ENCODE results near the gene CDK5R2.
A peak's percentile ranks its signal among the peaks of the same experiment; 100 is the strongest.

DNA sequence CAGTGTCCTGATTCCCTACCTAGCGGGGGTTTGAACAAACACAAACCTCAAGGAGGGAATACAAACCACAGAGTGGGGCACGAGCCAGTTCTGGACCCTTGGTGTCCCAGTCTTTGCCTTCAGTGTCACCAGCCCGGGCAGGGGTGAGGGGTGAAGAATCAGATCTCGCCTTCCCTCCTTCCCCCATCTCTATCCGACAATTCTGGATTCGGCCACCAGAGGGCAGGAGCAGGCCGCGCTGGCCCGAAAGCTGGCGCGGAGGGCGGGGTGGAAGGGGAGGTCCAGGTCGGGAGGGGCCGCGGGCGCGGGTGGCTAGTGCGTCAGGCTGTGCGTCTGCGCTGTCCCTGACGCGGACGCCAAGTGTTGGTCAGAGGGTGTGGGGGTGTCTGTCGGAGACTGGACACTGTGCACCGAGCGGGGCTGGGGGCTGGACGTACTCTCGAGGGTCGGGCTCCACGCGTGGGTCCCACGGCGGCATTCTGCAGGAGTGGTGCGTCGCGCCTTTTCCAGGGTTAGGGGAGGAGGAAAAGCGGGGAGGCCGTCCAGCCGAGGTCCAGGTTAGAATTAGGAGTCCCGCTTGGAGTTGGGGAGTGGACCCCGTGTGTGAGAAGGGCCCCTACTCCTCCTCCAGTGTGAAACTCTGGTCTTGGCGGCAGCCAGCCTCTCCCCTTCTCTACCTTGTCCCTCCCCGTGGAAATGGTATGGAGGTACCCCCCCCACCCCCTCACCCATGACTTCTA lies 36.7 kb downstream of the CDK5R2 start:
- TF ChIP-seq, protein P1, sequence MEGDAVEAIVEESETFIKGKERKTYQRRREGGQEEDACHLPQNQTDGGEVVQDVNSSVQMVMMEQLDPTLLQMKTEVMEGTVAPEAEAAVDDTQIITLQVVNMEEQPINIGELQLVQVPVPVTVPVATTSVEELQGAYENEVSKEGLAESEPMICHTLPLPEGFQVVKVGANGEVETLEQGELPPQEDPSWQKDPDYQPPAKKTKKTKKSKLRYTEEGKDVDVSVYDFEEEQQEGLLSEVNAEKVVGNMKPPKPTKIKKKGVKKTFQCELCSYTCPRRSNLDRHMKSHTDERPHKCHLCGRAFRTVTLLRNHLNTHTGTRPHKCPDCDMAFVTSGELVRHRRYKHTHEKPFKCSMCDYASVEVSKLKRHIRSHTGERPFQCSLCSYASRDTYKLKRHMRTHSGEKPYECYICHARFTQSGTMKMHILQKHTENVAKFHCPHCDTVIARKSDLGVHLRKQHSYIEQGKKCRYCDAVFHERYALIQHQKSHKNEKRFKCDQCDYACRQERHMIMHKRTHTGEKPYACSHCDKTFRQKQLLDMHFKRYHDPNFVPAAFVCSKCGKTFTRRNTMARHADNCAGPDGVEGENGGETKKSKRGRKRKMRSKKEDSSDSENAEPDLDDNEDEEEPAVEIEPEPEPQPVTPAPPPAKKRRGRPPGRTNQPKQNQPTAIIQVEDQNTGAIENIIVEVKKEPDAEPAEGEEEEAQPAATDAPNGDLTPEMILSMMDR (IDR thresholded peaks at IDR 0.05): peak; percentile 83 to 92 (median 90)
- TF ChIP-seq POLR2A (IDR thresholded peaks at IDR 0.05): peak; percentile 57 to 80
